HG02973 (cell line): ENCODE data around the gene CORO7.
"Not testable (repeated sequence)": the region's sequence is repeated elsewhere in the genome, so short reads cannot be mapped to it uniquely, and the experiment has no call there.

Experiments
- ATAC-seq: cut with Tn5 transposase; IDR thresholded peaks from one replicate; pipeline ENCODE4 v1.9.1; 2021; ENCODE audit warnings: moderate library complexity; ENCODE audit not compliant: unreplicated experiment

The CORO7 gene

DNA sequence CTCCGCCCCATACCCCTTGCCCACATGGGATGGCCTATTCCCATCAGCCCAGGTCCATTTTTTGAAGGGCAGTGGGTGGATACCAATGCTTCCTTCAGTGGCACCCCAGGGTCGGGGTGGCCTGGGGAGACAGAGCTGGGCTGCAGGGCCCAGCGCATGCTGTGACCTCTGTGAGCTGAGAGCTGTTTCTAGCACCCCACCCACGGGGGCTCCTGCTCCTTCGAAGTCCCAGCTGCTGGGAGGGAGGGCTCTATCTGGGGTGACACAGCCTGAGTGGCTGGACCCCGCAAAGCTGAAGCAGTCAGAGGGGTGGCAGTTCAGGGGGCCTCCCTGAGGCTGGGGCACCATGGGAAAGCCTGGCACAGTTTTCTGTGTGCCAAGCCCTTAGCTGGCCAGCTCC is 76.0 kb downstream of the CORO7 start:
- ATAC-seq = no peak

DNA sequence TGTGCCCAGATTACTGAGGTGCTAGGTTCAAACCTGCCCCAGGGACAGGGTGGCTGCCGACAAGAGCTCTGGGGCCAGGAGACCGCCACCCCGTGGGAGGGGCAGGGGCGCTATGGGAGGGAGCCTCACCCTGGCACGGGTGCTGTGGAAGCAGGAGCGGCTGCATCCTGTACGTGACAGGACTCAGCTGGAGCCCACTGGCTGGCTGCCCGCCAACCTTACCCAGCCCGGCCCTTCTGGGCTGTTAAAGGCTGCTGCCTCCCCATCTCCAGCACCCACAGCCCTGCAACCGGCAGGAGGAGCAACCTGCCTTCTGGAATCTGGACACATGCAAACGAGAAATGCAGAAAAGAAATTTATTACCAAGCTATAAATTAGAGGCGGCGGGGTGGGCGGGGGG is 76.5 kb downstream of the CORO7 start:
- ATAC-seq = no peak

DNA sequence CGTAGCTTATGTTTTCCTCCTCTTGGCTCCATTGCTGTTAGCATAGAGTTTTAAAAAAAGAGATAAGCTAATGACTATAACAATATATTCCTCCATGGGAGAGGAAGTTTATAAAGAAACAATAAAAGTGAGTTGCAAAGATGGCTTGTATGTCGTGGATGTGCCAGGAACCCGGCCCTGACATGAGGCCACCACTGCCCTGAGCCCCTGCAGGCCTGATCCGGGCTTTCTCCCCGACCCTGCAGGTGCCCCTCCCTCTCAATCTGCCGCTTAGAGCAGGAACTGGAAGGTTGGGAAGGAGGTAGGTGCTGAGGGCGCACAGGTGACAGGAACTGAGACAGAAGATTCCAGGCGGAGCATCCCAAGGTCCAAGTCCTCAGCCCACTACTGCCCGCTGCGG is 76.9 kb downstream of the CORO7 start:
- ATAC-seq = no peak

DNA sequence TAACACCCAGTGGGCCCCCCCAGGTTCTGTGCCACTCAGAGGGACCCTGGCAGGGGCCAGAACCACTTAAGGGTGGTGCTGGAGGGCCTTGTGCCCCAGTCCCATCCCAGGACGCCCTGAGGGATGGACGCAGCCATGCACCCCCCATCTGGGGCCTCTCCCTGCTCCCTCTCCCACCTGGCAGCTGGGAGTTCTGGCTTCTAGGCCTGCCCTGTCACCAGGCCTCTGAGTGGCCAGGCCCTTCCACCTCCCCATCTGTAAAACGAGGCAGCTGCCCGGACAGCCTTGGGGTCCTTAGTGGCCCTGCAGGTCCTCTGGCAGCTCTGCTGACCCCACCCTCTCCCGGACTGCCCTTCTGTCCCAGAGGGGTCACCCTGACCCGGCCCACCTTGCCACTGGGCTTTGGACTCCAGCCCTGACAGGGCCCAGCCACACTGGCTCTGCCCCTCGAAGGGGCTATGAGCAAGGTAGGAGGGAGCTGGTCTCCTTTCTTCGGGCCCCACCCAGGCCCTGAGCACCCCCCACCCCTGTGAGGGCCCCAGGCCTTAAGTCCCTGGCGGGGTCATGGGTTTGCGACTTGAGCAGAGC is 77.6 kb downstream of the CORO7 start:
- no peak for ATAC-seq

DNA sequence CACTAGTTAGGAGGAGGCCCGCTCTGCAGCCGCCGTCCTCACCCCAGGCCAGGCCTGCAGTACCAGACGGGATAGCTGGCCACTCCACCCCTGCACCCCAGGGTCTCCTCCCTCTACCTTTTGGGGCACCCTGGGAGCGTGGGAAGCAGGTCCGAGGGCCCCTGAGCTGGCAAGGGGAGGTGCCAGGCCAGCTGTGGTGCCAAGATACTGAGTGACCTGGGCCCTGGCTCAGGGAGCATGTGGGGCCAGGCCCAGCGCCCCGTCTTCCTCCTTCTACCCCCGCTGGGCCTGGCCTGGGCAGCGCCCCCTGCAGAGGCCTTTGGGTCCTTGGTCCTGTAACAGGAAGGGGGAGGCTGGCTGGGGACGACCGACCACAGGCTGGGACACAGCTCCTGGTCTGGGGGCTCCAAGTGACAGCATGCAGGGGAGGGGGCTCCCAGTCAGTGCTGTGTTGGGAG is 78.2 kb downstream of the CORO7 start:
- ATAC-seq = no peak

DNA sequence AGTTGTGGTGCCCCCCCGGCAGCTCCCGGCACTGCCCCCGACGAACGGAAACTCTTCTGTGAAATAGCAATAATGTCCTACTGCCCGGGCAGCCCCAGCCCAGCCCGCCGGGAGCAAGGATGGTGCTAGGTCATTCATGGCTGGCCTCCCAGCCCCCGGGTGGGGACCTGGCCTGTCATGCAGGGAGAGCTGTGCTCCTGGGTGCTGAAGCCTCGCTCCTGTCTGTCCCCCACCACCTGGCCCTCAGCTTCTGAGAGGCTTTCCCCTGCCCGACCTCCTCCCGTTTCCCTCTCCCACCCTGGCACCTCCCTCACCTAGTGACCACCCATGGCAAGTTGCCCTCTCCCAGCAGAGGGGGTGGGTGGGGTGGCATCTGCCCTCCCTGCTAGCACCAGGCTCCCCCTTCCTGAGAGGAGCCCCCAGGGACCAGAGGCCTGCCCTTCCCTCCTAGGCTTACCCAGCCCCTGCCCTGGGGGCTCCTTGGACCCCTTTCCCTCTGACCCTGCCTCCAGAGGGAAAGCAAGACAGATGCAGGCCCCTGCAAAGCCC is 78.8 kb downstream of the CORO7 start:
- no peak for ATAC-seq

DNA sequence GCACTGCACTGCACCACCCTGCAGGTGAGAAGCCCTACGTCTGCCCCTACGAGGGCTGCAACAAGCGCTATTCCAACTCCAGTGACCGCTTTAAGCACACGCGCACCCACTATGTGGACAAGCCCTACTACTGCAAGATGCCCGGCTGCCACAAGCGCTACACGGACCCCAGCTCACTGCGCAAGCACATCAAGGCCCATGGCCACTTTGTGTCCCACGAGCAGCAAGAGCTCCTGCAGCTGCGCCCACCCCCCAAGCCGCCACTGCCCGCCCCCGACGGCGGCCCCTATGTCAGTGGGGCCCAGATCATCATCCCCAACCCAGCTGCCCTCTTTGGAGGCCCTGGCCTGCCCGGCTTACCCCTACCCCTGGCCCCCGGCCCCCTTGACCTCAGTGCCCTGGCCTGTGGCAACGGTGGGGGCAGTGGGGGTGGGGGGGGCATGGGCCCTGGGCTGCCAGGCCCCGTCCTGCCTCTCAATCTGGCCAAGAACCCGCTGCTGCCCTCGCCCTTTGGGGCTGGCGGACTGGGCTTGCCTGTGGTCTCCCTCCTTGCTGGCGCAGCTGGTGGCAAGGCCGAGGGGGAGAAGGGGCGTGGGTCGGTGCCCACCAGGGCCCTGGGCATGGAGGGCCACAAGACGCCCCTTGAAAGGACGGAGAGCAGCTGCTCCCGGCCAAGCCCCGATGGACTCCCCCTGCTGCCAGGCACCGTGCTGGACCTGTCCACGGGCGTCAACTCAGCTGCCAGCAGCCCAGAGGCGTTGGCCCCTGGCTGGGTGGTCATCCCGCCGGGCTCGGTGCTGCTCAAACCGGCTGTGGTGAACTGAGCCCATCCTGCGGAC is 79.5 kb downstream of the CORO7 start:
- ATAC-seq = no peak

DNA sequence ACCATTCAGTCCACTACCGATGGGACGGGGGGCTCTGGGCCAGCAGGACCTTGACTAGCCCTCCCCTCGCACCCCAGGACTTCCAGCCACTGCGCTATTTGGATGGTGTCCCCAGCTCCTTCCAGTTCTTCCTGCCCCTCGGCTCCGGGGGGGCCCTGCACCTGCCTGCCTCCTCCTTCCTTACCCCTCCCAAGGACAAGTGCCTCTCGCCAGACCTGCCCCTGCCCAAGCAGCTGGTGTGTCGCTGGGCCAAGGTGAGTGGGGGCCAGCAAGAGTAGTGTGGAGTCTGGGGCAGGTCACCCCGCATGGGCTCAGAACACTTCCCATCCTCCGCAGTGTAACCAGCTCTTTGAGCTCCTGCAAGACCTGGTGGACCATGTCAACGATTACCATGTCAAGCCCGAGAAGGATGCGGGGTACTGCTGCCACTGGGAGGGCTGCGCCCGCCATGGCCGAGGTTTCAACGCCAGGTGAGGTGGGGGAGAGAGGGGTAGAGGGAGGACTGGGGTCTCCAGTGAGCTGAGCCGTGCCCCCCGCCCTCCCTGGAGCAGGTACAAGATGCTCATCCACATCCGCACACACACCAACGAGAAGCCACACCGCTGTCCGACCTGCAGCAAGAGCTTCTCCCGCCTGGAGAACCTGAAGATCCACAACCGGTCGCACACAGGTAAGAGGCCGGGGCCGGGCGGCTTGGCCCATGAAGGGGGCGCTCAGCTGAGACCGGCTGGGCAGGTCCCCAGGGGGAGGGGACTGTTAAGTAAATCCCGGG is 81.5 kb downstream of the CORO7 start:
- no peak for ATAC-seq

DNA sequence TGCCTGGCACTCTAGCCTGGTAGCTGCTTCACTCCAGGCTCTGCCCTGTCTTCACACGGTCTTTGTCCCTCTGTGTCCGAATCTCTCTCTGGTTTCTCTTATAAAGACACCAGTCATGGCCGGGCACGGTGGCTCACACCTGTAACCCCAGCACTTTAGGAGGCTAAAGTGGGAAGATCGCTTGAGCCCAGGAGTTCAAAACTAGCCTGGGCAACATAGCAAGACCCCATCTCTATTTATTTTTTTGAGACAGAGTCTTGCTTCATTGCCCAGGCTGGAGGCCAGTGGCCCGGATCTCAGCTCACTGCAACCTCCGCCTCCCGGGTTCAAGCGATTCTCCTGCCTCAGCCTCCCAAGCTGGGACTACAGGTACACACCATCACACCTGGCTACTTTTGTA is 82.7 kb downstream of the CORO7 start:
- ATAC-seq = not testable (repeated sequence)

DNA sequence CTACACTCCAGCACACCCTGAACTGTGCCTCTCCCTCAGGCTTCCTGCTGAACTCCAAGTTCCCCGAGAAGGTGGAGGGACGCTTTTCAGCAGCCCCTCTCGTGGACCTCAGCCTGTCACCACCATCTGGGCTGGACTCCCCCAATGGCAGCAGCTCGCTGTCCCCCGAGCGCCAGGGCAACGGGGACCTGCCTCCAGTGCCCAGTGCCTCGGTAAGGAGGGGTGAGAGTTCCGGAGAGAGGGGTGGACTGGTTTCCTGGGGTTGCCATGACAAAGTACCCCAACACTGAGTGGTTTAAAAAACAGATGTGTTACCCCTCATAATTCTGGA is 83.1 kb downstream of the CORO7 start:
- no peak for ATAC-seq

DNA sequence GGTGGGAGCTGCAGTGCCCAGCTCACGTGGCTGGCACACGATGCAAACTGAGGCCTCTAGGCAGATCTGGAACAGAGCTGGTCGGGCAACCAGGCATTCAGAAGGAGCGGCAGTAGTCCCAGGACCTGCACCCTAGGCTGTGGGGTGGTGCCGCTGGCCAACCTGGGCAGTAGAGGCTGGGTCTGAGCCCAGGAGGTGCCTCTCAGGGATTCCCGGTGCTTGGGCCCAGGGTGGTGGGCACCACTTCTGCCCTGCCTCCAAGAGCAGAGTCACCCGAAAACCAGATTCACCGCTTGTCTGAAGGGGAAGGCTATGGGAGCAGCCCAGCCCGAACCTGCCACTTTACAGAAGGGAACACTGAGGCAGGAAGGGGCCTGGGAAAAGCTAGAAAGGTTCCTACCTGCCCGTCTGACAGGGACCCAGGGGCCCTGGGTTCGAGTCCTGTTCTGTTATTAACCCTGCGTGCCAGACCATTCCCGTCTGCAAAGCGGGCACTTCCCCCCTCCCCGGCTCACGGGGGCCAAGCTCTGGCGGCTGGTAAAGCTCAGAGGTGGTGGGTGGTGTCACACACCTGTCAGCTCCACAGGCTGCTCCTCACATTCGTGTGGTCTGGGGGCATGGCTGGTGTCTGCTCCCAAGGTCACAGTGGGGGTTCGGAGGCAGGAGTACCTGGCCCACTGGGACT is 83.6 kb downstream of the CORO7 start:
- no peak for ATAC-seq

DNA sequence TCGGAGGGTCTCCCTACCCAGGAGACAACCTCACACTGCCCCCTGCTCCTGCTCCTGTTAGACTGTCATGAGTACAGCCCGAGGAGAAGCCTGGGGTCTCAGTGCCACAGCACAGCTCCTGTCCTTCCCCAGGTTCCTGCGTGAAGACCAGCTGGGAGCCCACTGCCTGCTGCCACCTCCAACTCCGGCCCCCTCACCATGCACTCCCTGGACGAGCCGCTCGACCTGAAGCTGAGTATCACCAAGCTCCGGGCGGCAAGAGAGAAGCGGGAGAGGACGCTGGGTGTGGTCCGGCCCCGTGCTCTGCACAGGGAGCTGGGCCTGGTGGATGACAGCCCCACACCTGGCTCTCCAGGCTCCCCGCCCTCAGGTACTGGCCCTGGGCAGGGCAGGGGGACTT is 84.3 kb downstream of the CORO7 start:
- ATAC-seq = no peak

DNA sequence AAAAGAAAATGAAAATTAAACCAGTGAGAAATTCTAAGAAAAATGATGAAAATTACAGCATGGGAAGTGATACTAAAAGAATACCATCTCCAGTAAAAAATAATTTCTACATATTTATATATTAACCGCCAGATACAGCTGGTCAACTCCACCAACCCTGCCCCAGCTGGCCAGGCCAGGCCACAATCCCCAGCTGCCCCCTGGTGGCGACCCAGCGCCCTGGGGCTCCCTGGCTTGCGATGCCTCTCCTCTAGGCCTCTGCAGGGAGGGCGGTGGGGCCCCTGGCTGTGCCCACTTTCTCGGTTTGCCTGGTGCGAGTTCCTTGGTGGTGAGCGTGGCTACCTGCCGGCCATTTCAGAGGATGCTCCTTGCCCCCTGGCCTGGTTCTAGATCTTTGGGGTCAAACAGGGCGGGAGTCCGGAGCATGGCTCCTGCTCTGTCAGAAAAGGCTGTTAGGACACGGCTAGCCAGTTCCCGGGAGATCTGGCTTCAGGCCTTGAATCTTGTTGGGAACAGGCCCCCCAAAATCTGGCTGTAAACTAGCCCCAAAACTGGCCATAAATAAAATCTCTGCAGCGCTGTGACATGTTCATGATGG is 86.0 kb downstream of the CORO7 start:
- ATAC-seq = no peak

DNA sequence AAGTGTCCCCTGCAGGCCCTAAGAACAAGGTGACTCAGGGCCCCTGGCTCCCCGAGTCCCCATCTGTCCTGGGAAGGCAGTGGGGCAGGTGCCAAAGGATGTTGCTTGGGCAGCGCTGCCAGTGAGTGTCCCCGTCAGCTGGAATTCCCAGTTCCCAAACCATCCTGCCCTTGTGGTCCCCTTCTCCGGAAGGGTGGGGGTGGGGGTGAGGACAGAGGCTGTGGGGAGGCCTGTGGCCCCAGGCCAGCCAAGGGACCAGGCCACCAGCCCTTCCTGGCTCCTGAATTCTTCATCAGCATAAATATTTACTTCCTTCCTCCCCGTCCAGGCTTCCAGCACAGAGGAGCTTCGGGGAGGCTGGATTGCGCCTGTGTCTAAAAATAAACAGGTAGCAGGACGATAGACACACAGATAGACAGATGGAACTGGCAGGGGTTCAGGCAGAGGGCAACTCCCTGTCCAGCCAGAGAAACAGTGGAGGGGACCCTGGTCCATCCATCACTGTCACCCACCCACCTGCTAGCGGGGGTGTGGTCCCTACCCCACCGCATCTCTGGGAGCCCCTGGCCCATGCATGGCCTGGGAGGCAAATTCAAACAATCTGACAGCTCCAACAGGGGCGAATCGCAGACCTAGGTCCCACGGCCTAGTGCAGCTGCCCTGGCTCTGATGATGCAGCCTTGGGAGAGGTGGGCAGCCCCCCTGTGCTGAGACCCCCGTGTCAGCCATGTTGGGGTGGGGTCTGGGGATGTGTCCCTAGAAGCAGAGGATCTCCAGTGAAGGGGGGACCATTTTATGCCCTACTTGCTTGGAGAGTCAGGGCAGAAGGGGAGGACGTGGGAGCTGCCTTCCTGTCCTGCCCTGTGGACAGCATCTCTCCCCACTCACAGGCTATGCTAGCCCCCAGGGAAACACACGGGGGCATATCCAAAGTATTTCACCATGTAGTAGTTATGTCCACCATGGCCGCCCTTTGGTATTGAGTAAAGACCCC is 87.3 kb downstream of the CORO7 start:
- ATAC-seq = no peak

DNA sequence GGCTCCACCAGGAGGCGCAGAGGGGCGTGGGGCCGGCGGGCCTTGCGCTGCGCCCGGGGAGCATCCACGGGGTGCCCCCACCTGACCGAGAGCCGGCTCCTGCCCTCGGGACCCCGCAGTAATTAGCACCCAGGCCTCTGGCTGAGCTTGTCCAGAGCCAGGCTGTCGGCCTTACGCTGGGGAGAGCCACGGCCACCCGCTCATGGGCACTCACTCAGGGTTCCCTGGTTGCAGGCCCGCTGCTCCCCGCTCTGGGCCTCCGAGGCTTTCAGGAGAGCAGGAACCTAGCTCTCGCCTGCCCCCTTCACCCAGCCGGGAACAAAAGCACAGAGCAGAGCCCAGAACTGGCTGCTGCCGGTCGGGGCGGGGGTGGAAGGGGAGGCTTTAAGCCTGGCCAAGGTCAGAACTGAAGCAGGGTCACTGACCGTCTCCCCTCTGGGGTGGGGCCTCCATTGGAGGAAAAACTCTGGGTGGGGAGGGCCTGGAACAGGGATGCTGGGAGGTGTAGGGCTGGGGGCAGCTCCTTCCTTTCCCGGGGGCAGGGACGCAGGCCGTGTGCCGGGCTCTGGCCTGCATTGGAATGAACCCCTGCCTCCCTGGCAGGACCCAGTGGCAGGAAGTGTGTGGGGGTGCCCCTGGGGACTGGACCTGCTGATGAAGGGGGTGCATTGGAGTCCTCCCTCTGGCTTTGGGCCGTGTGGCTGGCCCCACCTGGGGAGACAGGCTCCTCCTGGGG is 88.2 kb downstream of the CORO7 start:
- no peak for ATAC-seq

DNA sequence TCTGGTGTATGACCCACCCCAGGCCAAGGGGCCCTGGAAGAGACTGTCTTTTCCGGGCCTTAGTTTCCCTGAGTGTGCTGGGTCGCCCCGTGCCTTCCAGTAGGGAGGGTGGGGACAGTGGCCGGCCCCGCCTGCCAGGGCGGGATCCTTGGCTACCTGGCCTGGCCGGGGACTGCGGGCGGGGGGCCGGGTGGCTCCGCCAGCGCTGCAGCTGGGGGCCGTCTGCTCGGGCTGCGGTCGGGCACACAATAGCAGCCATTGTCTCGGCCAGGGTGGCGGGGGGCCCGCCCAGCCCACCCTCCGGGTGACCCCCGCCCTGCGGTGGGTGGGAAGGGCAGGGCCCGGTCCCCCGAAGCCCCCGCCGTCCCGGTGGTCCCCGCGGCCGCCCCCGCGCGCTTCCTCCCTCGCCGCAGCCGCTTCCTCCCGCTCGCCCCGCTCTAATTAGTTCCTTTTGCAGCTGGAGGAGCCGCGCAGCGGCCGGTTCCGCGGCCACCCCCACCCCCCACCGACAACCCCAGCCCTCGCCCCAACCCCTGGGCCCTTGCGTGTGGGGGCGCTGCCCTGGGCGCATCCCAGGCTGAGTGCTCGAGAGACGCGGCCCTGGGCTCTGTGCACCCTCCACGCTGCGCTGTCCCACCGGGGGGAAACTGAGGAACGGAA is 88.9 kb downstream of the CORO7 start:
- ATAC-seq = no peak

DNA sequence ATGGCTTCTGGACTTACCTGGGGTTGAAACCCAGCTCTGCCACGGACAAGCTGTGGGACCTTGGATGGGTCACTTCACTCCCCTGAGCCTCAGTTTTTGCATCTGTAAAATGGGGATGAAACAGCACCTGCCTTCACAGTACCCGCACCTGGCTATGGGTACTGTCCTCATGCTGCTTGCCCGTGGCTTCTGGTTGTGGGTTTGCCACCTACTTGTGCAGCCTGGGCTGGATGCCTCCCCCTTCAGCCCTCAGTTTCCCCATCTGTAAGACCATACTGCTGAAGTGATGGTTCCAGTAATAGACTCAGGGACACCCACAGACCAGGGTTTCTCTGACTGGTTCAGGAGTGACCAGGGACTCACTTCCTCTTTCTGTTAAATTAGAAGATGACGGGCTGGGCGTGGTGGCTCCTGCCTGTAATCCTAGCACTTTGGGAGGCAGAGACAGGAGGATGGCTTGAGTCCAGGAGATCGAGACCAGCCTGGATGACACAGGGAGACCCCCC is 91.1 kb downstream of the CORO7 start:
- no peak for ATAC-seq
